DND-41 (cell line): ENCODE measurements around the gene CYREN.

ENCODE experiments used
- ATAC-seq: fragments of 200-7000 bp; cut with Tn5 transposase; 3 replicates; pipeline ENCODE4 v1.9.1; 2021; ENCODE audit warnings: low read depth; ENCODE audit not compliant: insufficient read depth
- DNase-seq: peaks from one replicate; pipeline ENCODE4 v3.0.0-alpha.2; 2020
- H2AFZ ChIP-seq: 2 replicates; pipeline ENCODE4 v1.6.0; 2012; ENCODE audit warnings: low read depth, low read length
- H3K27ac ChIP-seq: 2 replicates; pipeline ENCODE4 v1.5.1; 2012; ENCODE audit warnings: low read length, inconsistent platforms
- H3K27me3 ChIP-seq: fragments of 200-600 bp; sonication (generic); 2 replicates; pipeline ENCODE4 v1.6.0; 2012; ENCODE audit warnings: low read length, mild to moderate bottlenecking, inconsistent platforms; ENCODE audit not compliant: insufficient read depth, poor library complexity
- H3K36me3 ChIP-seq: 2 replicates; pipeline ENCODE4 v1.5.1; 2012; ENCODE audit warnings: low read length, inconsistent platforms; ENCODE audit not compliant: insufficient read depth
- H3K4me1 ChIP-seq: 2 replicates; pipeline ENCODE4 v1.5.1; 2012; ENCODE audit warnings: mild to moderate bottlenecking, low read length; ENCODE audit not compliant: insufficient read depth
- H3K4me2 ChIP-seq: 2 replicates; pipeline ENCODE4 v1.6.0; 2012; ENCODE audit warnings: mild to moderate bottlenecking, moderate library complexity, low read length, inconsistent platforms; ENCODE audit not compliant: insufficient read depth
- H3K4me3 ChIP-seq, 2 experiments: fragments of 200-600 bp in 1 of 2; shearing (Covaris generic) in 1 of 2; 2 replicates each; pipeline ENCODE4 v1.5.1; 2012 to 2016; ENCODE audit warnings: inconsistent platforms in 2 of 2, low read length in 2 of 2, mild to moderate bottlenecking in 2 of 2, low read depth in 1 of 2, moderate library complexity in 1 of 2
- H3K79me2 ChIP-seq: 2 replicates; pipeline ENCODE4 v1.6.0; 2012; ENCODE audit warnings: low read length, inconsistent platforms; ENCODE audit not compliant: insufficient read depth
- H3K9ac ChIP-seq: 2 replicates; pipeline ENCODE4 v1.6.0; 2012; ENCODE audit warnings: low read depth, mild to moderate bottlenecking, inconsistent platforms, low read length, moderate library complexity
- H3K9me3 ChIP-seq: 2 replicates; pipeline ENCODE4 v1.5.1; 2012; ENCODE audit warnings: low read length, moderate library complexity, mild to moderate bottlenecking, inconsistent platforms; ENCODE audit not compliant: insufficient read depth, severe bottlenecking
- H4K20me1 ChIP-seq: 2 replicates; pipeline ENCODE4 v1.6.0; 2012; ENCODE audit warnings: low read length; ENCODE audit not compliant: insufficient read depth
- EZH2 ChIP-seq: IDR thresholded peaks from 3 replicates; pipeline ENCODE4 v1.6.1; 2012; ENCODE audit warnings: borderline replicate concordance, low read depth, mild to moderate bottlenecking, moderate library complexity, low read length, inconsistent platforms; ENCODE audit not compliant: severe bottlenecking
- TF ChIP-seq, protein P1 (sequence below): IDR thresholded peaks from 2 replicates; pipeline ENCODE4 v1.5.1; 2012; ENCODE audit warnings: borderline replicate concordance, low read length, moderate library complexity, mild to moderate bottlenecking; ENCODE audit not compliant: poor library complexity, severe bottlenecking; ENCODE audit errors: extremely low read depth

The CYREN gene

DNA sequence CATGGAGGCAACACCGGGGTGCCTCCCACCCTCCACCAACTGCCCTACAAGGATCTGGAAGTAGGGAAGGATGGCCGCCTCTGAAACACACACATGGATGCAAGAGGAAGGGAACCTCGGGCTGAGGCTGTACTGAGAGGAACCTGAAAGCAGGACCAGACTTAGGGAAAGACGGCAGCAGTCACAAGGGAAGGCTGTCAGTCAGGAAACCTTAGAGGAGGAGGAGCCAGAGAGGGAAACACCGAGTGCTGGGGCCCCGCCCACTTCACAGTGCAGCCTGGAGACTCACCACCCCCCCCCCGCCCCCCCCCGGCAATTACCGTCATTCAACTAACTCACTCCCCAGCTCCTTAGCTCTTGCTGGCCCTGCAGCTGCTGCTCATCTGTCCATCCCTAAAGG, 2.5 kb downstream of the CYREN start:
- no peak for ATAC-seq
- Histone ChIP-seq H3K79me2 (peaks cover 34% of the 10 kb centered on the region), H3K27ac (no peak overlapping the region)

DNA sequence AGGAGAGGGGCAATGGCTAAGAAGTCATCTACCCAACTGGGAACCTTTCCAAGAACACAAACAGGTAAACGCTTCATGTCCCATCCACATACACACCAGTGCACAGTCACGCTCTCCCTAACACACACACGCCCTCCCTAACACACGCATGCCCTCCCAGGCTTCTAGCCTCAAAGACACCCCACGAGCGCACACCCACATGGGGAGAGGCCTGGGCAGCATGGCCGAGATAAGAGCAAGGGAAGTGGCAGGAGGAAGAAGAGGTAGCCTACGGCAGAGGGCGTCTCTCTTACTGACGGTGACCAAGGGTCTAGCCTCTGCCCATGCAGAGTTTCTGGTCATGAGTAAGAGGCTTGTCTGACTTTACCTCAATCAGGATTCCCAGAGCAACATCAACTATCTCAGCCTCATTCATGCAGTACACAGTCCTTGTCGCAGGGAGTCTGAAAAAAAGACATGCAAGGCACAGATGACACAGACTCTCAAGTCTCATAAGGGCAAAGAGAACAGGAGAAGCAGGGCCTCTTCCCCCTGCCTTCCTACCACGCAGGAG, 3.1 kb downstream of the CYREN start:
- H3K79me2 ChIP-seq: peaks cover 34% of the 10 kb centered on the region
- peak overlapping the region; percentile 95; the same call in 1 of the 2 replicates for H3K4me2 ChIP-seq
- no peaks in the 10 kb centered on the region for H3K27me3 ChIP-seq
- no peaks in the 10 kb centered on the region for H3K9me3 ChIP-seq
- H3K4me1 ChIP-seq: peaks cover 34% of the 10 kb centered on the region
- no peak for DNase-seq
- H3K27ac ChIP-seq: no peak overlapping the region
- ATAC-seq: no peak
- no peak overlapping the region for H3K9ac ChIP-seq
- no peak overlapping the region for H3K4me3 ChIP-seq
- peaks cover 51% of the 10 kb centered on the region for H3K36me3 ChIP-seq
- peaks cover 10% of the 10 kb centered on the region; the same call in 1 of the 2 replicates for H4K20me1 ChIP-seq
- TF ChIP-seq, protein P1, sequence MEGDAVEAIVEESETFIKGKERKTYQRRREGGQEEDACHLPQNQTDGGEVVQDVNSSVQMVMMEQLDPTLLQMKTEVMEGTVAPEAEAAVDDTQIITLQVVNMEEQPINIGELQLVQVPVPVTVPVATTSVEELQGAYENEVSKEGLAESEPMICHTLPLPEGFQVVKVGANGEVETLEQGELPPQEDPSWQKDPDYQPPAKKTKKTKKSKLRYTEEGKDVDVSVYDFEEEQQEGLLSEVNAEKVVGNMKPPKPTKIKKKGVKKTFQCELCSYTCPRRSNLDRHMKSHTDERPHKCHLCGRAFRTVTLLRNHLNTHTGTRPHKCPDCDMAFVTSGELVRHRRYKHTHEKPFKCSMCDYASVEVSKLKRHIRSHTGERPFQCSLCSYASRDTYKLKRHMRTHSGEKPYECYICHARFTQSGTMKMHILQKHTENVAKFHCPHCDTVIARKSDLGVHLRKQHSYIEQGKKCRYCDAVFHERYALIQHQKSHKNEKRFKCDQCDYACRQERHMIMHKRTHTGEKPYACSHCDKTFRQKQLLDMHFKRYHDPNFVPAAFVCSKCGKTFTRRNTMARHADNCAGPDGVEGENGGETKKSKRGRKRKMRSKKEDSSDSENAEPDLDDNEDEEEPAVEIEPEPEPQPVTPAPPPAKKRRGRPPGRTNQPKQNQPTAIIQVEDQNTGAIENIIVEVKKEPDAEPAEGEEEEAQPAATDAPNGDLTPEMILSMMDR: no peak
- TF ChIP-seq EZH2: no peak
- no peak overlapping the region for H2AFZ ChIP-seq

More for the DNA sequence above, 2.5 kb downstream of the CYREN start:
- Histone ChIP-seq H3K4me3 (no peak overlapping the region), H3K27me3 (no peaks in the 10 kb centered on the region), H3K4me1 (peaks cover 34% of the 10 kb centered on the region), H3K9ac (no peak overlapping the region), H3K4me2 (peak overlapping the region; percentile 95; the same call in 1 of the 2 replicates), H3K36me3 (peaks cover 51% of the 10 kb centered on the region), H4K20me1 (peaks cover 10% of the 10 kb centered on the region; the same call in 1 of the 2 replicates), H3K9me3 (no peaks in the 10 kb centered on the region), H2AFZ (no peak overlapping the region)
- no peak for DNase-seq
- TF ChIP-seq, protein P1: no peak
- no peak for TF ChIP-seq EZH2

DNA sequence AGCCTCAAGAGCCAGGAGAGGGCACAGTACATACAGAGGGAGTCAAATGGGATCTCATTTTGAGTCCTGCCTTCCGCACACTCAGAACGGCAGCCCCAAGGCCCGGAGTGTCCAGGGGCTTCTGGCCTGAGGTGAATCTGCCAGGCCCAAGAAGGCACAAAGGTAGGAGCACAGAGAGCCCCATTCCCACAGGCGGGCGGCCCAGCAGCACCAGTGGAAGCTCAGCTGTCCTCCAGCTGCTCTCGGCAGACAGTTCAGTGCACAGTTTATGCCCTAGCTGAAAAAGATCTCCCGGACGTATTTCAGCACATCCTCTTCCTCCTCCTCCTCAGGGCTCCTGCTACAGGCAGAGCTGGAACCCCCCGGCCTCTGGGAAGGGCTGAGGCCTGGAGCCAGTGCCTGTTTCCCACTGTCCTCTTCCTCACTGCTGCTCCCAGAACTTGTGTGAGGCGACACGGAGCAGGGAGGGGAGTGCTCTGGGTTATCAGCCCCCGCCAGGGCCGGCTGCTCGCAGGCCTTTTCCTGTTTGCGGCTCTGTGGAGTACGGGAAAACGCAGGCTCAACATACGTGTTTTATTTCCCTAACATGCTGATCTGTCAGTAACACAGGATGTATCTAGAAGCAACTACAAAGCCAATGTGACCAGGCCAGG, 4.0 kb downstream of the CYREN start:
- H3K4me3 ChIP-seq: no peak overlapping the region
- H3K9ac ChIP-seq: no peak overlapping the region
- no peaks in the 10 kb centered on the region for H3K27me3 ChIP-seq
- H3K79me2 ChIP-seq: peaks cover 34% of the 10 kb centered on the region
- H3K9me3 ChIP-seq: no peaks in the 10 kb centered on the region
- H2AFZ ChIP-seq: no peak overlapping the region
- H4K20me1 ChIP-seq: peaks cover 10% of the 10 kb centered on the region; the same call in 1 of the 2 replicates
- peaks cover 54% of the 10 kb centered on the region for H3K36me3 ChIP-seq
- H3K4me2 ChIP-seq: no peak overlapping the region; the same call in 1 of the 2 replicates
- ATAC-seq (no peak), DNase-seq (no peak)
- H3K4me1 ChIP-seq: peaks cover 30% of the 10 kb centered on the region
- no peak overlapping the region for H3K27ac ChIP-seq
- TF ChIP-seq, protein P1: no peak
- no peak for TF ChIP-seq EZH2
